Adipocyte (in vitro differentiated cells): Measurements from ENCODE around the gene CELSR2.

Source experiments
- DNase-seq: peaks from one replicate; pipeline ENCODE4 v3.0.0-alpha.2; 2015; ENCODE audit warnings: low read depth
- H3K27me3 ChIP-seq: replicated peaks from 2 replicates; pipeline ENCODE4 v1.7.0; 2013; ENCODE audit warnings: mild to moderate bottlenecking, low read length, moderate library complexity; ENCODE audit not compliant: control insufficient read depth, insufficient read depth
- H3K36me3 ChIP-seq: 2 replicates; pipeline ENCODE4 v1.7.0; 2013; ENCODE audit warnings: low read length, mild to moderate bottlenecking, moderate library complexity; ENCODE audit not compliant: control insufficient read depth, insufficient read depth, severe bottlenecking
- H3K4me1 ChIP-seq: 2 replicates; pipeline ENCODE4 v1.7.0; 2013; ENCODE audit warnings: mild to moderate bottlenecking, low read length, moderate library complexity; ENCODE audit not compliant: control insufficient read depth, insufficient read depth
- H3K4me3 ChIP-seq: 2 replicates; pipeline ENCODE4 v1.7.0; 2013; ENCODE audit warnings: mild to moderate bottlenecking, low read length, moderate library complexity
- H3K9ac ChIP-seq: 2 replicates; pipeline ENCODE4 v1.7.0; 2013; ENCODE audit warnings: mild to moderate bottlenecking, low read length, moderate library complexity
- H3K9me3 ChIP-seq: 2 replicates; pipeline ENCODE4 v1.7.0; 2013; ENCODE audit warnings: mild to moderate bottlenecking, low read length, moderate library complexity; ENCODE audit not compliant: control insufficient read depth

Gene CELSR2

GRCh38 chr1:109306832-109307273 is 57.5 kb downstream of the CELSR2 start, which contains the start of gene MYBPHL:
MYBPHL (minus strand) TSS chr1:109307011; CDS start chr1:109306991, 20 bp downstream.
- Histone ChIP-seq H3K4me1 (peaks cover 11% of the 10 kb centered on the region), H3K27me3 (no peaks in the 10 kb centered on the region), H3K4me3 (no peak within 1 kb of the TSS), H3K9ac (no peak within 1 kb of the TSS), H3K36me3 (peaks cover 42% of the 10 kb centered on the region), H3K9me3 (no peaks in the 10 kb centered on the region)
- no peak for DNase-seq

GRCh38 chr1:109307274-109308021 is 58.1 kb downstream of the CELSR2 start:
- H3K9ac ChIP-seq: no peak overlapping the region
- no peak for DNase-seq
- H3K27me3 ChIP-seq: no peaks in the 10 kb centered on the region
- peaks cover 48% of the 10 kb centered on the region for H3K36me3 ChIP-seq
- no peaks in the 10 kb centered on the region for H3K9me3 ChIP-seq
- peaks cover 13% of the 10 kb centered on the region for H3K4me1 ChIP-seq
- no peak overlapping the region for H3K4me3 ChIP-seq

GRCh38 chr1:109309347-109309746 is 60.0 kb downstream of the CELSR2 start:
- no peak overlapping the region for H3K4me3 ChIP-seq
- H3K9ac ChIP-seq: no peak overlapping the region
- peaks cover 32% of the 10 kb centered on the region for H3K4me1 ChIP-seq
- no peaks in the 10 kb centered on the region for H3K9me3 ChIP-seq
- no peaks in the 10 kb centered on the region for H3K27me3 ChIP-seq
- peaks cover 67% of the 10 kb centered on the region for H3K36me3 ChIP-seq
- DNase-seq: no peak

GRCh38 chr1:109312246-109312645 is 62.9 kb downstream of the CELSR2 start:
- Histone ChIP-seq H3K9ac (no peak overlapping the region), H3K36me3 (peaks cover 87% of the 10 kb centered on the region), H3K4me3 (no peak overlapping the region), H3K9me3 (no peaks in the 10 kb centered on the region), H3K27me3 (no peaks in the 10 kb centered on the region), H3K4me1 (peaks cover 35% of the 10 kb centered on the region)
- DNase-seq: no peak

- Histone ChIP-seq H3K36me3 (peaks cover 90% of the 10 kb centered on the region), H3K9ac (peak overlapping the region; percentile 7), H3K9me3 (no peaks in the 10 kb centered on the region), H3K4me3 (peak overlapping the region; percentile 5), H3K27me3 (no peaks in the 10 kb centered on the region), H3K4me1 (peaks cover 33% of the 10 kb centered on the region)
- peak; percentile 40 for DNase-seq
Observed at GRCh38 chr1:109312978-109313775, 63.8 kb downstream of the CELSR2 start.

GRCh38 chr1:109314795-109315194 is 65.5 kb downstream of the CELSR2 start:
- Histone ChIP-seq H3K4me1 (peaks cover 33% of the 10 kb centered on the region), H3K36me3 (peaks cover 90% of the 10 kb centered on the region), H3K27me3 (no peaks in the 10 kb centered on the region), H3K4me3 (no peak overlapping the region), H3K9me3 (no peaks in the 10 kb centered on the region), H3K9ac (no peak overlapping the region)
- DNase-seq: peak; percentile 30

- H3K27me3 ChIP-seq: no peaks in the 10 kb centered on the region
- peaks cover 33% of the 10 kb centered on the region for H3K4me1 ChIP-seq
- no peaks in the 10 kb centered on the region for H3K9me3 ChIP-seq
- DNase-seq: no peak
- H3K9ac ChIP-seq: no peak overlapping the region
- no peak overlapping the region for H3K4me3 ChIP-seq
- H3K36me3 ChIP-seq: peaks cover 90% of the 10 kb centered on the region
Observed at GRCh38 chr1:109315288-109315687, 65.9 kb downstream of the CELSR2 start.

- no peak overlapping the region for H3K9ac ChIP-seq
- H3K36me3 ChIP-seq: peaks cover 90% of the 10 kb centered on the region
- H3K4me1 ChIP-seq: peaks cover 33% of the 10 kb centered on the region
- H3K27me3 ChIP-seq: no peaks in the 10 kb centered on the region
- no peak overlapping the region for H3K4me3 ChIP-seq
- no peak for DNase-seq
- H3K9me3 ChIP-seq: no peaks in the 10 kb centered on the region
Observed at GRCh38 chr1:109316506-109316905, 67.2 kb downstream of the CELSR2 start.

GRCh38 chr1:109319114-109319513 is 69.8 kb downstream of the CELSR2 start:
- H3K9me3 ChIP-seq: no peaks in the 10 kb centered on the region
- no peak overlapping the region for H3K4me3 ChIP-seq
- peaks cover 14% of the 10 kb centered on the region for H3K4me1 ChIP-seq
- H3K9ac ChIP-seq: no peak overlapping the region
- H3K27me3 ChIP-seq: no peaks in the 10 kb centered on the region
- no peak for DNase-seq
- peaks cover 90% of the 10 kb centered on the region for H3K36me3 ChIP-seq

- Histone ChIP-seq H3K27me3 (no peaks in the 10 kb centered on the region), H3K4me3 (no peak overlapping the region), H3K9me3 (no peaks in the 10 kb centered on the region), H3K4me1 (no peaks in the 10 kb centered on the region), H3K36me3 (peaks cover 98% of the 10 kb centered on the region), H3K9ac (no peak overlapping the region)
- no peak for DNase-seq
Observed at GRCh38 chr1:109322974-109323373, 73.6 kb downstream of the CELSR2 start.
